HFFc6 (cell line): ENCODE results near the gene CCDC14. TPM values are rescaled to one million over a fixed set of nuclear protein-coding genes. Genes with fewer than 3 reads are reported as not detected.
A peak's percentile ranks its signal among the peaks of the same experiment; 100 is the strongest.
"Not testable (repeated sequence)": the region's sequence is repeated elsewhere in the genome, so short reads cannot be mapped to it uniquely, and the experiment has no call there.

Source experiments
- DNase-seq: peaks from one replicate; pipeline ENCODE4 v3.0.0-alpha.2; 2018
- H3K27ac Mint-ChIP-seq: 2 replicates; pipeline ENCODE4 v1.8.0; 2020; ENCODE audit warnings: mild to moderate bottlenecking, mixed read lengths
- H3K27me3 Mint-ChIP-seq: 2 replicates; pipeline ENCODE4 v1.8.0; 2021; ENCODE audit warnings: mild to moderate bottlenecking, moderate library complexity, mixed read lengths; ENCODE audit not compliant: insufficient read depth
- H3K36me3 Mint-ChIP-seq: 2 replicates; pipeline ENCODE4 v1.8.0; 2021; ENCODE audit warnings: low read depth, mixed read lengths
- H3K4me1 Mint-ChIP-seq: 2 replicates; pipeline ENCODE4 v1.8.0; 2020; ENCODE audit warnings: low read depth, mixed read lengths
- H3K4me3 Mint-ChIP-seq: 2 replicates; pipeline ENCODE4 v1.8.0; 2020; ENCODE audit warnings: mild to moderate bottlenecking, moderate library complexity, mixed read lengths
- H3K9me3 Mint-ChIP-seq: 2 replicates; pipeline ENCODE4 v1.8.0; 2020; ENCODE audit warnings: mild to moderate bottlenecking, mixed read lengths
- CTCF ChIP-seq: fragments of 200-600 bp; sonication (generic); IDR thresholded peaks from 2 replicates; pipeline ENCODE4 v1.5.0; 2021; ENCODE audit warnings: antibody characterized with exemption, mild to moderate bottlenecking
- total RNA-seq, 6 experiments: library from RNA; stranded (reverse); fragmentation: NEBNext Ultra II Directional; extraction: Animal tissue kit (Norgen Biotek cat#: 25700); gene quantifications; 2 replicates in 1 of 6; 3 replicates in 5 of 6; pipeline ENCODE4 v1.2.3, GENCODE V29; 2021

Gene CCDC14
- total RNA-seq, 6 experiments from 2014 or later: 25.8 to 39.7 (median 36.3) TPM

- H3K4me1 Mint-ChIP-seq: peaks cover 19% of the 10 kb centered on the region
- TF ChIP-seq CTCF: no peak
- DNase-seq: no peak
- no peaks in the 10 kb centered on the region for H3K36me3 Mint-ChIP-seq
- no peaks in the 10 kb centered on the region for H3K9me3 Mint-ChIP-seq
- H3K27ac Mint-ChIP-seq: no peak overlapping the region
- peaks cover 10% of the 10 kb centered on the region for H3K27me3 Mint-ChIP-seq
- H3K4me3 Mint-ChIP-seq: no peak overlapping the region
These were observed 32.8 kb upstream of the CCDC14 start for GRCh38 chr3:123993818-123994217.

GRCh38 chr3:123991730-123992588 is 30.9 kb upstream of the CCDC14 start, which contains the start of gene ROPN1:
ROPN1 (minus strand) TSS chr3:123992124; CDS start chr3:123980481, 11,643 bp downstream.
- H3K9me3 Mint-ChIP-seq, H3K4me1 Mint-ChIP-seq, H3K36me3 Mint-ChIP-seq, DNase-seq, H3K27ac Mint-ChIP-seq: not testable (repeated sequence)
- Mint-ChIP-seq H3K27me3 (peaks cover 16% of the 10 kb centered on the region), H3K4me3 (peak within 1 kb of the TSS; percentile 70)

- no peak overlapping the region for H3K4me3 Mint-ChIP-seq
- DNase-seq: no peak
- peaks cover 5% of the 10 kb centered on the region; the same call in 1 of the 2 replicates for H3K36me3 Mint-ChIP-seq
- H3K9me3 Mint-ChIP-seq: peaks cover 5% of the 10 kb centered on the region; the same call in 1 of the 2 replicates
- peaks cover 19% of the 10 kb centered on the region for H3K27me3 Mint-ChIP-seq
- TF ChIP-seq CTCF: no peak
- H3K27ac Mint-ChIP-seq: no peak overlapping the region
- no peaks in the 10 kb centered on the region; the same call in 1 of the 2 replicates for H3K4me1 Mint-ChIP-seq
These were observed 25.4 kb upstream of the CCDC14 start for GRCh38 chr3:123986427-123986826.

- H3K9me3 Mint-ChIP-seq: peaks cover 5% of the 10 kb centered on the region; the same call in 1 of the 2 replicates
- peaks cover 8% of the 10 kb centered on the region for H3K4me1 Mint-ChIP-seq
- H3K4me3 Mint-ChIP-seq: no peak overlapping the region
- H3K27ac Mint-ChIP-seq: no peak overlapping the region
- no peak for DNase-seq
- no peak for TF ChIP-seq CTCF
- H3K27me3 Mint-ChIP-seq: peaks cover 16% of the 10 kb centered on the region
- peaks cover 5% of the 10 kb centered on the region; the same call in 1 of the 2 replicates for H3K36me3 Mint-ChIP-seq
These were observed 23.9 kb upstream of the CCDC14 start for GRCh38 chr3:123984957-123985356.

DNA sequence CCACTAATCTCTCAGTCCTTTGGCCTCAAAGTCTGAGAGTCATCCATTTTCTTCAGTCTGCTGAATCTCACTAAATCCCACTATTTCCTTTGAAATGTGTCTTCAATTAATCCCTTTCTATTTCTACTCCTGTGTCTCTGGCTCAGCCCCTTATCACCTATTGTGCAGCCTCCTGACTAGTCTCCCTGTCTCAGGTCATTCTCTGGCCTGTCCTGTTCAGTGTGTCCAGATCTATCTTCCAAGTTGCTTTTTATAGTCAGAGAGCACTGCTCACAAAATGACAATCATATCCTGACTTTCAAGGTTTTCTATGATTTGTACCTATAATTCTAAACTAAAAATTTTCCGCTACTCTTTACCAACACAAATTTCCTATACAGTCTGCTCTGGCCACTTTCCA is 23.3 kb upstream of the CCDC14 start:
- no peak for DNase-seq
- H3K4me3 Mint-ChIP-seq: no peak overlapping the region
- peaks cover 5% of the 10 kb centered on the region; the same call in 1 of the 2 replicates for H3K36me3 Mint-ChIP-seq
- peaks cover 5% of the 10 kb centered on the region; the same call in 1 of the 2 replicates for H3K9me3 Mint-ChIP-seq
- H3K4me1 Mint-ChIP-seq: peaks cover 15% of the 10 kb centered on the region
- TF ChIP-seq CTCF: no peak
- H3K27me3 Mint-ChIP-seq: peaks cover 11% of the 10 kb centered on the region
- H3K27ac Mint-ChIP-seq: no peak overlapping the region

DNA sequence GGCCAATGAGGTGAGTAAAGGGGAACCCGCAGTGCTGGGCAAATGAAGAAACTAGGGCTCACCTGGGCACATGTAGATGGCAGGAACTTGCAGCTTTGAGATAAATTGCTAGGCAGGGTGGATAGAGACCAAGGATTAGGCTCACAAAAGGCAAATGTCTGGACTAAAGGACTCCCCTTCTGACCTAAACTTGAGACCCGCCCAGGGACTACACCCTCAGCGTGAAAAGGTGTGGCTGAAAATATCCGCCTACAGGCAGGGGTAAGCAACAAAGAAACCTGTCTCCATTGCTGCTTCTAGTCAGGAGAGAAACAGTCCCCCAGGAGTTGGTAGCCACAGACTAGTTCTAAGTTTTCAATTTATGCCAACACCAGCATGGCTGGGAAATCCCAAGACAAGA is 20.3 kb upstream of the CCDC14 start:
- not testable (repeated sequence) for H3K36me3 Mint-ChIP-seq, H3K27me3 Mint-ChIP-seq, H3K9me3 Mint-ChIP-seq, H3K27ac Mint-ChIP-seq, H3K4me3 Mint-ChIP-seq, DNase-seq
- H3K4me1 Mint-ChIP-seq: peaks cover 28% of the 10 kb centered on the region
